Left renal cortex interstitium (tissue), 4 donors: ENCODE measurements around the gene ABLIM1. TPM values are rescaled to one million over a fixed set of nuclear protein-coding genes. Genes with fewer than 3 reads are reported as not detected.

Experiments
- DNase-seq, 4 donors: peaks; one replicate each; pipeline ENCODE4 v3.0.0-alpha.2; 2013; ENCODE audit warnings: low read depth in 4 of 4, low spot score in 2 of 4, missing footprints in 1 of 4
- polyA plus RNA-seq, 4 donors: library from polyadenylated mRNA; unstranded; fragments of 120-200 nt; gene quantifications; one replicate each; pipeline ENCODE4 v1.2.1, GENCODE V29; 2013; ENCODE audit not compliant: insufficient read length in 4 of 4

The ABLIM1 gene
- polyA plus RNA-seq, 4 donors, result 85.7 to 118 (median 95.5) TPM

GRCh38 chr10:114680543-114681117 is 22.6 kb upstream of the ABLIM1 start:
- no peak for DNase-seq

GRCh38 chr10:114679552-114679951 is 21.5 kb upstream of the ABLIM1 start:
- DNase-seq, result no peak

- no peak for DNase-seq
Observed at GRCh38 chr10:114678820-114679219, 20.7 kb upstream of the ABLIM1 start.

- no peak for DNase-seq
Observed at GRCh38 chr10:114678336-114678735, 20.3 kb upstream of the ABLIM1 start.

GRCh38 chr10:114674346-114674745 is 16.3 kb upstream of the ABLIM1 start:
- DNase-seq, result no peak

GRCh38 chr10:114669648-114670047 is 11.6 kb upstream of the ABLIM1 start:
- no peak for DNase-seq

GRCh38 chr10:114668375-114669080 is 10.5 kb upstream of the ABLIM1 start:
- DNase-seq, result no peak

- no peak for DNase-seq
Observed at GRCh38 chr10:114665873-114666272, 7.8 kb upstream of the ABLIM1 start.

GRCh38 chr10:114665406-114665805 is 7.3 kb upstream of the ABLIM1 start:
- DNase-seq, result no peak

GRCh38 chr10:114664127-114664526 is 6.1 kb upstream of the ABLIM1 start:
- no peak for DNase-seq

GRCh38 chr10:114663626-114664025 is 5.6 kb upstream of the ABLIM1 start:
- DNase-seq, result no peak

GRCh38 chr10:114662646-114663217 is 4.7 kb upstream of the ABLIM1 start:
- no peak for DNase-seq

- DNase-seq, result no peak
Observed at GRCh38 chr10:114661212-114661880, 3.3 kb upstream of the ABLIM1 start.

- no peak for DNase-seq
Observed at GRCh38 chr10:114655671-114656070, 2.4 kb downstream of the ABLIM1 start.

- no peak for DNase-seq
Observed at GRCh38 chr10:114654822-114655575, 3.1 kb downstream of the ABLIM1 start.

- DNase-seq, result no peak
Observed at GRCh38 chr10:114653926-114654325, 4.1 kb downstream of the ABLIM1 start.

GRCh38 chr10:114652402-114653368 is 5.4 kb downstream of the ABLIM1 start:
- DNase-seq, result no peak

- DNase-seq, result no peak
Observed at GRCh38 chr10:114650831-114651230, 7.2 kb downstream of the ABLIM1 start.

- no peak for DNase-seq
Observed at GRCh38 chr10:114650266-114650665, 7.8 kb downstream of the ABLIM1 start.
